ENCODE data around the gene OAS1.

- TF ChIP-seq CTCF (conservative IDR thresholded peaks at IDR 0.05 in 1 of 2, IDR thresholded peaks at IDR 0.05 in 1 of 2; ENCODE audit: extremely low read depth in 1 of 2, insufficient read depth in 1 of 2, low read depth in 1 of 2, low read length in 2 of 2) = no peak
- no peak for TF ChIP-seq EZH2 (IDR thresholded peaks at IDR 0.05; ENCODE audit: borderline replicate concordance, low read length)
Measured at GRCh38 chr12:112905451-112906089, 1.2 kb upstream of the OAS1 start.
